Breast epithelium (tissue), 4 donors: ENCODE results near the gene CCDC15. TPM values are rescaled to one million over a fixed set of nuclear protein-coding genes. Genes with fewer than 3 reads are reported as not detected.
"Not testable (repeated sequence)": the region's sequence is repeated elsewhere in the genome, so short reads cannot be mapped to it uniquely, and the experiment has no call there.

Source experiments
- DNase-seq, 2 donors: peaks; one replicate each; pipeline ENCODE4 v3.0.0-alpha.2; 2019; ENCODE audit warnings: low spot score in 2 of 2
- H3K27ac ChIP-seq, 2 donors: fragments of 200-600 bp; sonication (generic) in 1 of 2; one replicate each; pipeline ENCODE4 v1.5.1; 2016 to 2019; ENCODE audit warnings: mild to moderate bottlenecking in 1 of 2
- H3K27me3 ChIP-seq, 2 donors: fragments of 200-600 bp; sonication (generic) in 1 of 2; one replicate each; pipeline versions ENCODE4 v1.5.1 to v1.6.0; 2017 to 2019; ENCODE audit warnings: control low read depth in 1 of 2, mild to moderate bottlenecking in 1 of 2
- H3K36me3 ChIP-seq: fragments of 200-600 bp; one replicate; pipeline ENCODE4 v1.5.1; 2019
- H3K4me1 ChIP-seq, 2 donors: fragments of 200-600 bp; sonication (generic); one replicate each; pipeline ENCODE4 v1.5.1; 2016 to 2019; ENCODE audit warnings: control low read depth in 1 of 2
- H3K4me3 ChIP-seq, 3 donors: fragments of 200-600 bp; sonication (generic); 1 replicate in 2 of 3; 2 replicates in 1 of 3; pipeline ENCODE4 v1.5.1; 2016 to 2019; ENCODE audit warnings: mild to moderate bottlenecking in 3 of 3, moderate library complexity in 2 of 3
- H3K9me3 ChIP-seq, 2 donors: fragments of 200-600 bp; sonication (generic) in 1 of 2; one replicate each; pipeline ENCODE4 v1.5.1; 2016 to 2019; ENCODE audit warnings: control low read depth in 1 of 2
- POLR2A ChIP-seq: fragments of 450-650 bp; IDR thresholded peaks from one replicate; pipeline ENCODE4 v1.6.1; 2016; ENCODE audit warnings: antibody characterized with exemption, mild to moderate bottlenecking, moderate library complexity
- POLR2AphosphoS5 ChIP-seq, 3 donors: sonication (generic); formaldehyde crosslinking; IDR thresholded peaks; one replicate each; pipeline ENCODE4 v1.6.1; 2017; ENCODE audit warnings: antibody characterized with exemption in 3 of 3
- intact Hi-C: fragments of 100-400 bp; cut with DNase I; formaldehyde crosslinking; loops from one replicate; pipeline ENCODE4 v1.15.1; 2023; ENCODE audit warnings: low total_unique reads
- total RNA-seq, 3 donors: library from RNA; depleted of rRNA; stranded (reverse); fragments of >200 nt; gene quantifications; one replicate each; pipeline ENCODE4 v1.1.0, GENCODE V29; 2016
- TF ChIP-seq, protein P1 (sequence below), 3 donors: fragments of 450-650 bp; IDR thresholded peaks; one replicate each; pipeline ENCODE4 v1.5.1; 2016 to 2017; ENCODE audit warnings: antibody characterized with exemption in 3 of 3, mild to moderate bottlenecking in 3 of 3, moderate library complexity in 3 of 3

Gene CCDC15
- total RNA-seq, 3 donors from 2014 or later: 2.1 to 4.4 (median 2.6) TPM

DNA sequence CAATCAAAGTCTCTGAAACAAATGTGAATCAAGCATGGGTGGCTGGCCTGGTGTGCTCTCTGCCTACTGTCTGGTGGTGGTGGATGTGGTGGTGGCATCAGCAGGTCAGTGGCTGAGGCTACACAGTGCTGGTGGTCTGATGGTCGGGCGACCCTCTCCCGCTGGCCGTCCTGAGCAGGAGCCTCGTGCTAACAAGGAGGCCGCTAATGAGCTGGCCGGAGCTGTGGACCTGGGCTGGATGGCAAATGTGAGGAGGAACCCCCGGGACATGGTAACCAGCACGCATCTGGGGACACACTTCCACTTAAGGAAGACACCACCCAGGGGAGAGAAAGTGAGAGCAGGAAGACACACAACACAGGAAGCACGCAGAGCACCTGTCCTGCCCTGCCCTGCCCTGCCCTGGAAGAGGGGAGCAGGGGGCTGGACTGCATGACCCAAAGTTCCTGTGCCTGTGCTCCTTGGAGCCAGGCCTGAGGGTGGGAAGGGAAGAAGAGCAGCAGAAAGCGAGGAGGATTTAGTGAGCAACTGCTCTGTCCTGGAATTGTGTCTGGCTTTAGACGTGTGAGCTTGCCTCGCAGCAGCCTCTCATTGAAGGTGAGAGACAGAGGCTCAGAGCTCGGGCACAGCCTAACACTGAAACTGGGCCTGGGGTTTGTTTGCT is 132.8 kb downstream of the CCDC15 start:
- Histone ChIP-seq H3K4me3 (no peak overlapping the region), H3K36me3 (no peaks in the 10 kb centered on the region), H3K4me1 (no peaks in the 10 kb centered on the region), H3K27ac (no peak overlapping the region), H3K27me3 (peaks cover 0 to 3% of the 10 kb centered on the region in 2 donors), H3K9me3 (no peaks in the 10 kb centered on the region)
- intact Hi-C loops: no loop called here
- TF ChIP-seq POLR2A (no peak), POLR2AphosphoS5 (IDR thresholded peaks at IDR 0.05) (no peak)
- TF ChIP-seq, protein P1, sequence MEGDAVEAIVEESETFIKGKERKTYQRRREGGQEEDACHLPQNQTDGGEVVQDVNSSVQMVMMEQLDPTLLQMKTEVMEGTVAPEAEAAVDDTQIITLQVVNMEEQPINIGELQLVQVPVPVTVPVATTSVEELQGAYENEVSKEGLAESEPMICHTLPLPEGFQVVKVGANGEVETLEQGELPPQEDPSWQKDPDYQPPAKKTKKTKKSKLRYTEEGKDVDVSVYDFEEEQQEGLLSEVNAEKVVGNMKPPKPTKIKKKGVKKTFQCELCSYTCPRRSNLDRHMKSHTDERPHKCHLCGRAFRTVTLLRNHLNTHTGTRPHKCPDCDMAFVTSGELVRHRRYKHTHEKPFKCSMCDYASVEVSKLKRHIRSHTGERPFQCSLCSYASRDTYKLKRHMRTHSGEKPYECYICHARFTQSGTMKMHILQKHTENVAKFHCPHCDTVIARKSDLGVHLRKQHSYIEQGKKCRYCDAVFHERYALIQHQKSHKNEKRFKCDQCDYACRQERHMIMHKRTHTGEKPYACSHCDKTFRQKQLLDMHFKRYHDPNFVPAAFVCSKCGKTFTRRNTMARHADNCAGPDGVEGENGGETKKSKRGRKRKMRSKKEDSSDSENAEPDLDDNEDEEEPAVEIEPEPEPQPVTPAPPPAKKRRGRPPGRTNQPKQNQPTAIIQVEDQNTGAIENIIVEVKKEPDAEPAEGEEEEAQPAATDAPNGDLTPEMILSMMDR (IDR thresholded peaks at IDR 0.05): no peak
- no peak for DNase-seq

DNA sequence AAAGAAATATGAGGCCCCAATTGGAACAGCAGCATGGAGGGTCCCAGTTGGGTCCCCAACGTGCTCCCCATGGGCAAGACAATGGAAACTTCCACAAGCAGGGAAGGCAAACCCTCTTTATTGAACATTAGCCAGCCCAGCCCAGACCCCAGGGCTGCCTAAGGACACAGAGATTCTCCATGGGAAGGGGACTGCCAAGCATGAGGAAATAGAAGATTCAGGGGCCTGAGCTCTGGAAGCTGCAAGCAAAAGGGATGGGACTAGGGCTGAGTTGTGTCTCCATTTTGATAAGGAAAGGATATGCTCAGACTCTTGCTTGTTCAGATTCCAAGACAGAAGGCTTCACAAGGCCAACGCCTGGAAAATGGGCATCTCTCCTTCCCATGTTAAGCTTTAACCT is 134.1 kb downstream of the CCDC15 start:
- no peak overlapping the region for H3K27ac ChIP-seq
- no peak for DNase-seq
- no peaks in the 10 kb centered on the region for H3K4me1 ChIP-seq
- H3K36me3 ChIP-seq: no peaks in the 10 kb centered on the region
- H3K9me3 ChIP-seq: no peaks in the 10 kb centered on the region
- intact Hi-C loops: no loop called here
- peaks cover 0 to 3% of the 10 kb centered on the region in 2 donors for H3K27me3 ChIP-seq
- H3K4me3 ChIP-seq: no peak overlapping the region
- TF ChIP-seq POLR2AphosphoS5 (IDR thresholded peaks at IDR 0.05): no peak
- TF ChIP-seq, protein P1 (IDR thresholded peaks at IDR 0.05): no peak
- TF ChIP-seq POLR2A: no peak

DNA sequence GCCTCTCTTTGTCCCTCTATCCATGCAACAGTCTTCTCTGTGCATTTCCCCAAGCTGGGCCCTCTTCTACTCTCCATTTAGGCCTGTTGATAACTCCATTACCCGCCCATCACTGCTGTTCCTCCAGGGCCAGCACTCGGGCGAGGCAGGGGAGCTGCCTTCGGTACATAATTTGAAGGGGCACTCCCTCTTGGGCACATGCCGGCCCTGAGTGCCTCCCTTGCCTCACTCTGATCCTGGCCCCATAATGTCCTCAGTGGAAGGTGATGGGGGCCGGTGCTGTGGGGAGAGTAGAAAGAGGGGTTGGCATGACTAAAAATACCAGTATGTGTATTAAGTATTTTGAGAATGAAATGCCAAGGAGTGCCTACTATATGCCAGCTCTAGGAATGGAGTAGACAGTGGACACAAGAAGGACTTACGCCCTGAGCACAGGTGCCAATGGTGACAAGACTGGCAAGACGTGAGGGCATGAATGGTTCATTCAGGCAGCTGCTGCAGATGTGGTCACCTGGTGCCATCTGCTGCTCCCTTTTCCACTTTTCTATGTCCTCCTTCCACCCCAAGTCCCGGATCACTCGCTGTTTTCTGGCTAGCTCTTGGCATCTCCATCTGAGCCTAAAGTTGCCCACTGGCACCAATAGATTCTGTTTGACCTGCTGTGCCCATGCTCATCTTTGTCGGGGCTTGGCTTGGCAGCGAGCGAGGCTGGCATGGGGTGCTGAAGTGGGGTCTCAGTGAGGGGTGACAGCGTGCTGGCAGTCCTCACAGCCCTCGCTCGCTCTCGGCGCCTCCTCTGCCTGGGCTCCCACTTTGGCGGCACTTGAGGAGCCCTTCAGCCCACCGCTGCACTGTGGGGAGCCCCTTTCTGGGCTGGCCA is 134.8 kb downstream of the CCDC15 start:
- DNase-seq: no peak
- H3K36me3 ChIP-seq: no peaks in the 10 kb centered on the region
- no peaks in the 10 kb centered on the region for H3K4me1 ChIP-seq
- intact Hi-C loops: no loop called here
- H3K27me3 ChIP-seq: peaks cover 0 to 3% of the 10 kb centered on the region in 2 donors
- no peak for TF ChIP-seq POLR2AphosphoS5 (IDR thresholded peaks at IDR 0.05)
- TF ChIP-seq, protein P1 (IDR thresholded peaks at IDR 0.05): no peak
- TF ChIP-seq POLR2A: no peak
- no peaks in the 10 kb centered on the region for H3K9me3 ChIP-seq
- no peak overlapping the region for H3K4me3 ChIP-seq
- no peak overlapping the region for H3K27ac ChIP-seq

DNA sequence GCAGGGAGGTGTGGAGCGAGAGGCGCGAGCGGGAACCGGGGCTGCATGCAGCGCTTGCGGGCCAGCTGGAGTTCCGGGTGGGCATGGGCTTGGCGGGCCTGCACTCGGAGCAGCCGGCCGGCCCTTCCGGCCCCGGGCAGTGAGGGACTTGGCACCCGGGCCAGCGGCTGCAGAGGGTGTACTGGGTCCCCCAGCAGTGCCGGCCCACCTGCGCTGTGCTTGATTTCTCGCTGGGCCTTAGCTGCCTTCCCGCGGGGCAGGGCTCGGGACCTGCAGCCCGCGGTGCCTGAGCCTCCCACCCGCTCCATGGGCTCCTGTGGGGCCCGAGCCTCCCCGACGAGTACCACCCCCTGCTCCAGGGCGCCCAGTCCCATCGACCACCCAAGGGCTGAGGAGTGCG is 135.5 kb downstream of the CCDC15 start:
- DNase-seq, intact Hi-C loops, H3K9me3 ChIP-seq, H3K27ac ChIP-seq, H3K36me3 ChIP-seq, H3K4me3 ChIP-seq, H3K27me3 ChIP-seq, H3K4me1 ChIP-seq: not testable (repeated sequence)

DNA sequence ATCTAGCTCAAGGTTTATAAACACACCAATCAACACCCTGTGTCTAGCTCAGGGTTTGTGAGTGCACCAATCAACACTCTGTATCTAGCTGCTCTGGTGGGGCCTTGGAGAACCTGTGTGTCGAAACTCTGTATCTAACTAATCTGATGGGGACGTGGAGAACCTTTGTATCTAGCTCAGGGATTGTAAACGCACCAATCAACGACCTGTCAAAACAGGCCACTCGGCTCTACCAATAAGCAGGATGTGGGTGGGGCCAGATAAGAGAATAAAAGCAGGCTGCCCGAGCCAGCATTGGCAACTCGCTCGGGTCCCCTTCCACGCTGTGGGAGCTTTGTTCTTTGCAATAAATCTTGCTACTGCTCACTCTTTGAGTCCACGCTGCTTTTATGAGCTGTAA is 136.1 kb downstream of the CCDC15 start:
- H3K4me3 ChIP-seq, H3K27me3 ChIP-seq, H3K9me3 ChIP-seq, H3K36me3 ChIP-seq, H3K4me1 ChIP-seq, DNase-seq, H3K27ac ChIP-seq: not testable (repeated sequence)
- intact Hi-C loops: loop anchor here (5.0 kb wide), 1 partner anchor 1452 kb away; no protein-coding TSS in a partner anchor

DNA sequence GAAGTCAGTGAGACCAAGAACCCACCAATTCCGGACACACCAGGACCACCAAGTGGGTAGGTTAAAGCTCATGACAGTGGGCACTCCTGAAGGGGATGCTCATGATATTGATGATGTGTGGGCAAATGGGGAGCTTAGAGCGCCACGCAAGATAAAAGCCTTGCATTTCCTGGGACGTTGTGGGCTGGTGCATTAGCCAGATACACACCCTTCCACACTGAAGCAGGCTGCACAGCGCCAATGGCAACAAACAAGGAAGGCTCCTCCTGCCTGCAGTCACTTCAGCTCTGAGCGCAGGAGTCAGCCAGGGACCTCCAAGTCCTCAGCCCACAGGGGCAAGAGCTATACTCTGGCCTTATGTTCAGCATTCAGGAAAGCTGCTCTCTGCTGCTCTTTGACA is 136.8 kb downstream of the CCDC15 start:
- Histone ChIP-seq H3K9me3 (no peaks in the 10 kb centered on the region), H3K4me1 (no peaks in the 10 kb centered on the region), H3K27me3 (no peaks in the 10 kb centered on the region), H3K27ac (no peak overlapping the region), H3K36me3 (no peaks in the 10 kb centered on the region), H3K4me3 (no peak overlapping the region)
- TF ChIP-seq POLR2AphosphoS5 (IDR thresholded peaks at IDR 0.05): no peak
- intact Hi-C loops: loop anchor here (5.0 kb wide), 1 partner anchor 1451 kb away; no protein-coding TSS in a partner anchor
- DNase-seq: no peak

Other genes starting within 250 kb of the CCDC15 start
- under 1 TPM; 0.33 to 0.48 (median 0.44) TPM for gene NRGN, start 214.3 kb upstream of the CCDC15 start, total RNA-seq
- 10 to 100 TPM in 1 of 3 donors, 1 to 10 TPM in 1, not detected in 1; 8.8 to 20.5 TPM for gene VSIG2, start 201.9 kb upstream of the CCDC15 start, total RNA-seq
- 10 to 100 TPM; 11.6 to 38.7 (median 19.8) TPM for gene ESAM, start 191.9 kb upstream of the CCDC15 start, total RNA-seq
- 10 to 100 TPM; 10.9 to 34.2 (median 27.2) TPM for gene MSANTD2, start 153.8 kb upstream of the CCDC15 start, total RNA-seq
- gene ROBO3, start 88.8 kb upstream of the CCDC15 start, total RNA-seq: 10 to 100 TPM in 2 of 3 donors, 1 to 10 TPM in 1; 9.1 to 30.9 (median 15.4) TPM
- 10 to 100 TPM; 11.9 to 30.5 (median 12.8) TPM for gene ROBO4, start 56.3 kb upstream of the CCDC15 start, total RNA-seq
- gene HEPN1, start 35.0 kb upstream of the CCDC15 start, total RNA-seq: not detected
- 10 to 100 TPM in 1 of 3 donors, 1 to 10 TPM in 2; 2.3 to 25.4 (median 6.1) TPM for gene HEPACAM, start 18.2 kb upstream of the CCDC15 start, total RNA-seq
- gene SLC37A2, start 109.1 kb downstream of the CCDC15 start, total RNA-seq: 10 to 100 TPM in 2 of 3 donors, 1 to 10 TPM in 1; 3.9 to 38.9 (median 13.6) TPM
- 10 to 100 TPM; 20.6 to 26.2 (median 22.4) TPM for gene TMEM218, start 157.4 kb downstream of the CCDC15 start, total RNA-seq
- gene PKNOX2, start 210.5 kb downstream of the CCDC15 start, total RNA-seq: 1 to 10 TPM in 1 of 3 donors, under 1 TPM in 2; 0.32 to 1.0 (median 0.66) TPM